Astrocyte (in vitro differentiated cells and primary cell): ENCODE measurements around the gene ING4.

Experiments
- EZH2 ChIP-seq: IDR thresholded peaks from 2 replicates; pipeline ENCODE4 v1.6.1; 2012; ENCODE audit warnings: mild to moderate bottlenecking, low read length, inconsistent platforms; ENCODE audit not compliant: insufficient read depth
- TF ChIP-seq, protein P1 (sequence below): IDR thresholded peaks from 2 replicates; pipeline ENCODE4 v1.5.1; 2011; ENCODE audit warnings: low read depth, mild to moderate bottlenecking, inconsistent platforms, low read length, moderate library complexity; ENCODE audit not compliant: insufficient read depth

DNA sequence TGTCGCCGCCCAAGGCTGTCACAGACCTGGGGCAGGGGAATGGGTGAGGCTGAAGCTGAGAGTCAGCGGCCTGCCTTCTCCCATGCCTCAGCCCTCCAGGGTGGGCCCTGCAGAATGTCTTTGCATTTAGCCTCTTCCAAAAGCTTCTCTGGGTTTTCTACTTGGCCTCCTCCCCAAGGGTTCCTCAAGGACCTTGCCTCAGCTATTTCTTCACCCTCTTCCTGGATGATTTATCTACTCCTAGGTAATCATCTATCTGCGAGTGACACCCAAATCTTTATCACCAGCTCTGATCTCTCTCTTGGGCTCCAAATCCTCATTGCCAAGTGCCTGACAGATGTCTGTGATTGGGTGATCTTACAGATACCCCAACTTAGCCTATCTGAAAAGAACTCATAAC, 22.4 kb downstream of the ING4 start:
- TF ChIP-seq, protein P1, sequence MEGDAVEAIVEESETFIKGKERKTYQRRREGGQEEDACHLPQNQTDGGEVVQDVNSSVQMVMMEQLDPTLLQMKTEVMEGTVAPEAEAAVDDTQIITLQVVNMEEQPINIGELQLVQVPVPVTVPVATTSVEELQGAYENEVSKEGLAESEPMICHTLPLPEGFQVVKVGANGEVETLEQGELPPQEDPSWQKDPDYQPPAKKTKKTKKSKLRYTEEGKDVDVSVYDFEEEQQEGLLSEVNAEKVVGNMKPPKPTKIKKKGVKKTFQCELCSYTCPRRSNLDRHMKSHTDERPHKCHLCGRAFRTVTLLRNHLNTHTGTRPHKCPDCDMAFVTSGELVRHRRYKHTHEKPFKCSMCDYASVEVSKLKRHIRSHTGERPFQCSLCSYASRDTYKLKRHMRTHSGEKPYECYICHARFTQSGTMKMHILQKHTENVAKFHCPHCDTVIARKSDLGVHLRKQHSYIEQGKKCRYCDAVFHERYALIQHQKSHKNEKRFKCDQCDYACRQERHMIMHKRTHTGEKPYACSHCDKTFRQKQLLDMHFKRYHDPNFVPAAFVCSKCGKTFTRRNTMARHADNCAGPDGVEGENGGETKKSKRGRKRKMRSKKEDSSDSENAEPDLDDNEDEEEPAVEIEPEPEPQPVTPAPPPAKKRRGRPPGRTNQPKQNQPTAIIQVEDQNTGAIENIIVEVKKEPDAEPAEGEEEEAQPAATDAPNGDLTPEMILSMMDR, result no peak
- TF ChIP-seq EZH2, result no peak
